Activated CD4-positive, alpha-beta T cell treated with anti-CD3 and anti-CD28 coated beads for 36 hours (primary cell): ENCODE results near the gene PRIM2. TPM values are rescaled to one million over a fixed set of nuclear protein-coding genes. Genes with fewer than 3 reads are reported as not detected.
"Not testable (repeated sequence)": the region's sequence is repeated elsewhere in the genome, so short reads cannot be mapped to it uniquely, and the experiment has no call there.

Source experiments
- ATAC-seq: fragments of 200-7000 bp; cut with Tn5 transposase; one replicate; pipeline ENCODE4 v1.10.0; 2021; ENCODE audit warnings: mild to moderate bottlenecking, moderate library complexity
- CTCF ChIA-PET: fragments of 350-600 bp; sonication (Branson Sonifier 250); formaldehyde crosslinking; loops from one replicate; lab custom pipeline; 2021; ENCODE audit warnings: antibody characterized with exemption; lab: Charles Lee
- POLR2A ChIA-PET: fragments of 350-600 bp; sonication (Branson Sonifier 250); formaldehyde crosslinking; loops from one replicate; lab custom pipeline; 2021; ENCODE audit warnings: antibody characterized with exemption, inconsistent platforms; lab: Charles Lee
- DNase-seq: peaks from one replicate; pipeline ENCODE4 v3.0.0-alpha.2; 2020
- H3K27ac Mint-ChIP-seq: one replicate; pipeline ENCODE4 v1.8.0; 2021; ENCODE audit warnings: mixed read lengths
- H3K27me3 Mint-ChIP-seq: one replicate; pipeline ENCODE4 v1.8.0; 2021; ENCODE audit warnings: mixed read lengths
- H3K36me3 Mint-ChIP-seq: one replicate; pipeline ENCODE4 v1.8.0; 2021; ENCODE audit warnings: low read depth, mixed read lengths
- H3K4me1 Mint-ChIP-seq: one replicate; pipeline ENCODE4 v1.8.0; 2021; ENCODE audit warnings: mixed read lengths
- H3K4me3 Mint-ChIP-seq: one replicate; pipeline ENCODE4 v1.8.0; 2021; ENCODE audit warnings: mild to moderate bottlenecking, moderate library complexity, mixed read lengths
- H3K9me3 Mint-ChIP-seq: one replicate; pipeline ENCODE4 v1.8.0; 2021; ENCODE audit warnings: low read depth, mixed read lengths
- intact Hi-C, 2 experiments: fragments of 100-400 bp; cut with DNase I in 1 of 2; cut with micrococcal nuclease in 1 of 2; formaldehyde crosslinking; loops; one replicate each; pipeline versions ENCODE4 v1.14.2 to v1.15.1; 2022 to 2024; cut with DNase I, micrococcal nuclease
- total RNA-seq, 2 experiments: library from RNA; stranded (reverse); gene quantifications; one replicate each; pipeline ENCODE4 v1.2.3, GENCODE V29; 2021

The PRIM2 gene
- total RNA-seq, 2 experiments from 2014 or later = 36.4 to 42.3 TPM

- H3K9me3 Mint-ChIP-seq, CTCF ChIA-PET, H3K4me1 Mint-ChIP-seq, H3K4me3 Mint-ChIP-seq, H3K27ac Mint-ChIP-seq, POLR2A ChIA-PET, H3K27me3 Mint-ChIP-seq, intact Hi-C loops, DNase-seq, ATAC-seq: not testable (repeated sequence)
- H3K36me3 Mint-ChIP-seq = peaks cover 13% of the 10 kb centered on the region
These were observed 165.0 kb downstream of the PRIM2 start for GRCh38 chr6:57482471-57482870.

GRCh38 chr6:57486494-57487081 lies 169.2 kb downstream of the PRIM2 start:
- H3K27ac Mint-ChIP-seq = not testable (repeated sequence)

GRCh38 chr6:57488551-57488950 lies 171.1 kb downstream of the PRIM2 start:
- DNase-seq, ATAC-seq, H3K36me3 Mint-ChIP-seq, H3K4me3 Mint-ChIP-seq, intact Hi-C loops, H3K27me3 Mint-ChIP-seq, H3K27ac Mint-ChIP-seq, POLR2A ChIA-PET, CTCF ChIA-PET, H3K4me1 Mint-ChIP-seq, H3K9me3 Mint-ChIP-seq: not testable (repeated sequence)

More at GRCh38 chr6:57486494-57487081, 169.2 kb downstream of the PRIM2 start:
- H3K27me3 Mint-ChIP-seq, DNase-seq, POLR2A ChIA-PET, H3K9me3 Mint-ChIP-seq, CTCF ChIA-PET, intact Hi-C loops, H3K36me3 Mint-ChIP-seq, H3K4me1 Mint-ChIP-seq, H3K4me3 Mint-ChIP-seq, ATAC-seq: not testable (repeated sequence)

- CTCF ChIA-PET, H3K36me3 Mint-ChIP-seq, H3K27me3 Mint-ChIP-seq, H3K4me1 Mint-ChIP-seq, H3K9me3 Mint-ChIP-seq, DNase-seq, ATAC-seq, H3K27ac Mint-ChIP-seq, intact Hi-C loops, POLR2A ChIA-PET, H3K4me3 Mint-ChIP-seq: not testable (repeated sequence)
These were observed 172.5 kb downstream of the PRIM2 start for GRCh38 chr6:57489887-57490286.

- H3K36me3 Mint-ChIP-seq, CTCF ChIA-PET, H3K27me3 Mint-ChIP-seq: not testable (repeated sequence)
These were observed 174.4 kb downstream of the PRIM2 start for GRCh38 chr6:57491795-57492194.

GRCh38 chr6:57496251-57496650 lies 178.8 kb downstream of the PRIM2 start:
- H3K4me3 Mint-ChIP-seq, ATAC-seq, CTCF ChIA-PET: not testable (repeated sequence)

More at GRCh38 chr6:57491795-57492194, 174.4 kb downstream of the PRIM2 start:
- H3K27ac Mint-ChIP-seq, H3K4me1 Mint-ChIP-seq, H3K4me3 Mint-ChIP-seq, intact Hi-C loops, ATAC-seq, H3K9me3 Mint-ChIP-seq, POLR2A ChIA-PET, DNase-seq: not testable (repeated sequence)

GRCh38 chr6:57500368-57501021 lies 183.1 kb downstream of the PRIM2 start:
- POLR2A ChIA-PET, H3K36me3 Mint-ChIP-seq, H3K4me1 Mint-ChIP-seq, ATAC-seq, H3K27ac Mint-ChIP-seq, H3K27me3 Mint-ChIP-seq, H3K9me3 Mint-ChIP-seq, CTCF ChIA-PET, intact Hi-C loops, H3K4me3 Mint-ChIP-seq, DNase-seq: not testable (repeated sequence)

More at GRCh38 chr6:57496251-57496650, 178.8 kb downstream of the PRIM2 start:
- intact Hi-C loops, POLR2A ChIA-PET, H3K4me1 Mint-ChIP-seq, H3K36me3 Mint-ChIP-seq, H3K9me3 Mint-ChIP-seq, DNase-seq, H3K27me3 Mint-ChIP-seq, H3K27ac Mint-ChIP-seq: not testable (repeated sequence)

GRCh38 chr6:57502387-57502786 lies 185.0 kb downstream of the PRIM2 start:
- intact Hi-C loops, H3K9me3 Mint-ChIP-seq, ATAC-seq, H3K27ac Mint-ChIP-seq, POLR2A ChIA-PET, CTCF ChIA-PET, DNase-seq, H3K4me1 Mint-ChIP-seq, H3K36me3 Mint-ChIP-seq, H3K4me3 Mint-ChIP-seq, H3K27me3 Mint-ChIP-seq: not testable (repeated sequence)

- H3K36me3 Mint-ChIP-seq, ATAC-seq, POLR2A ChIA-PET, H3K9me3 Mint-ChIP-seq, DNase-seq, H3K4me3 Mint-ChIP-seq, H3K27me3 Mint-ChIP-seq, H3K27ac Mint-ChIP-seq, CTCF ChIA-PET, intact Hi-C loops, H3K4me1 Mint-ChIP-seq: not testable (repeated sequence)
These were observed 187.8 kb downstream of the PRIM2 start for GRCh38 chr6:57505251-57505650.

- H3K36me3 Mint-ChIP-seq, H3K27me3 Mint-ChIP-seq, POLR2A ChIA-PET, H3K4me3 Mint-ChIP-seq, ATAC-seq, H3K27ac Mint-ChIP-seq, H3K9me3 Mint-ChIP-seq, H3K4me1 Mint-ChIP-seq, CTCF ChIA-PET, DNase-seq, intact Hi-C loops: not testable (repeated sequence)
These were observed 193.0 kb downstream of the PRIM2 start for GRCh38 chr6:57510390-57510789.

- H3K4me1 Mint-ChIP-seq, H3K27ac Mint-ChIP-seq, POLR2A ChIA-PET, H3K9me3 Mint-ChIP-seq, H3K4me3 Mint-ChIP-seq, DNase-seq, H3K36me3 Mint-ChIP-seq, CTCF ChIA-PET, H3K27me3 Mint-ChIP-seq, ATAC-seq, intact Hi-C loops: not testable (repeated sequence)
These were observed 197.7 kb downstream of the PRIM2 start for GRCh38 chr6:57515171-57515570.

- DNase-seq, ATAC-seq, H3K27ac Mint-ChIP-seq, intact Hi-C loops, H3K4me1 Mint-ChIP-seq, H3K36me3 Mint-ChIP-seq, H3K9me3 Mint-ChIP-seq, CTCF ChIA-PET, POLR2A ChIA-PET, H3K27me3 Mint-ChIP-seq, H3K4me3 Mint-ChIP-seq: not testable (repeated sequence)
These were observed 198.4 kb downstream of the PRIM2 start for GRCh38 chr6:57515845-57516244.
